ENCODE measurements around the gene KPNB1.

KPNB1 gene

DNA sequence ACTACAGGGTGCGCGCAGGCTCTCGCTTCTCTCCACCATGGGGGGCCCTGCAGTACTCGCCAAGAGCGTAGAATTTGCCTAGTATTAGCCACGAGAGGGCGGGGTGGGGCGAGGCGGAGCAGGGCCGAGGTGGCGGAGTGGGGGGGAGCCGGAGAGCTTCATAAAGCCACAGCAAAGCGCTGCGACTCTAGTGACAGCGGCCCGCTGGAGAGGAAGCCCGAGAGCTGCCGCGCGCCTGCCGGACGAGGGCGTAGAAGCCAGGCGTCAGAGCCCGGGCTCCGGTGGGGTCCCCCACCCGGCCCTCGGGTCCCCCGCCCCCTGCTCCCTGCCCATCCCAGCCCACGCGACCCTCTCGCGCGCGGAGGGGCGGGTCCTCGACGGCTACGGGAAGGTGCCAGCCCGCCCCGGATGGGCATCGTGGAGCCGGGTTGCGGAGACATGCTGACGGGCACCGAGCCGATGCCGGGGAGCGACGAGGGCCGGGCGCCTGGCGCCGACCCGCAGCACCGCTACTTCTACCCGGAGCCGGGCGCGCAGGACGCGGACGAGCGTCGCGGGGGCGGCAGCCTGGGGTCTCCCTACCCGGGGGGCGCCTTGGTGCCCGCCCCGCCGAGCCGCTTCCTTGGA is 83.4 kb downstream of the KPNB1 start, which contains the start of gene TBX21:
Gene TBX21 (plus strand): TSS at position 190 of the 627 bp plus-strand sequence. CDS start 219 bp downstream, at position 409.
- TF ChIP-seq, protein P1, sequence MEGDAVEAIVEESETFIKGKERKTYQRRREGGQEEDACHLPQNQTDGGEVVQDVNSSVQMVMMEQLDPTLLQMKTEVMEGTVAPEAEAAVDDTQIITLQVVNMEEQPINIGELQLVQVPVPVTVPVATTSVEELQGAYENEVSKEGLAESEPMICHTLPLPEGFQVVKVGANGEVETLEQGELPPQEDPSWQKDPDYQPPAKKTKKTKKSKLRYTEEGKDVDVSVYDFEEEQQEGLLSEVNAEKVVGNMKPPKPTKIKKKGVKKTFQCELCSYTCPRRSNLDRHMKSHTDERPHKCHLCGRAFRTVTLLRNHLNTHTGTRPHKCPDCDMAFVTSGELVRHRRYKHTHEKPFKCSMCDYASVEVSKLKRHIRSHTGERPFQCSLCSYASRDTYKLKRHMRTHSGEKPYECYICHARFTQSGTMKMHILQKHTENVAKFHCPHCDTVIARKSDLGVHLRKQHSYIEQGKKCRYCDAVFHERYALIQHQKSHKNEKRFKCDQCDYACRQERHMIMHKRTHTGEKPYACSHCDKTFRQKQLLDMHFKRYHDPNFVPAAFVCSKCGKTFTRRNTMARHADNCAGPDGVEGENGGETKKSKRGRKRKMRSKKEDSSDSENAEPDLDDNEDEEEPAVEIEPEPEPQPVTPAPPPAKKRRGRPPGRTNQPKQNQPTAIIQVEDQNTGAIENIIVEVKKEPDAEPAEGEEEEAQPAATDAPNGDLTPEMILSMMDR (IDR thresholded peaks at IDR 0.05; ENCODE audit: extremely low read depth, insufficient read depth, missing control alignments), result peak; percentile 52
- peak; percentile 89 for DNase-seq (ENCODE audit: low spot score)
- in situ Hi-C loops (cut with MboI; ENCODE audit: low pct_unique_long_range_greater_than_20kb, low sequenced_read_pairs, unreplicated experiment), result no loop called here

DNA sequence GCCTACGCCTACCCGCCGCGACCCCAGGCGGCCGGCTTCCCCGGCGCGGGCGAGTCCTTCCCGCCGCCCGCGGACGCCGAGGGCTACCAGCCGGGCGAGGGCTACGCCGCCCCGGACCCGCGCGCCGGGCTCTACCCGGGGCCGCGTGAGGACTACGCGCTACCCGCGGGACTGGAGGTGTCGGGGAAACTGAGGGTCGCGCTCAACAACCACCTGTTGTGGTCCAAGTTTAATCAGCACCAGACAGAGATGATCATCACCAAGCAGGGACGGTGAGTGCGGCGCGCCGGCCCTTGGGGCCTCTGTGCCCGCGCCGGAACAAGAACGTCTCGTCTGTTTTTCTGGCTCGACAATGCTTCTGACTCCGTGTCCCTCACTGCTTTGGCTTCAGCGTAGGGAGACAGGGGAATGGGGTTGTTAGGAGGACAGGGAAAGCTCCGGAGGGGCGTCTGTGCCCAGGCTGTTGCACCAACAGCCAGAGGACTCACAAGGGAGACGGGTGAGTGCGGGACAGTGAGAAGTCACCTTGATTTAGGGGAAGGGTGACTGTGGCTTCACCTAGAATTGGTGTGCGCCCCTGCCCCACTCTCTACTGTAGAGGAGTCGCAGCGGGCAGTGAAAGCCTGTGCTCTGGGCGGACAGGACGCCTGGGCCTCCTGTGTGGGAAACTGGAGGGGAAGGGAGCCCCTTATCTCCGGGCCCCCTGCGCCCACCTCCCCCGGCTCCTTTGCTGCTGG is 84.1 kb downstream of the KPNB1 start:
- in situ Hi-C loops (cut with MboI; ENCODE audit: low pct_unique_long_range_greater_than_20kb, low sequenced_read_pairs, unreplicated experiment), result no loop called here
- TF ChIP-seq, protein P1 (IDR thresholded peaks at IDR 0.05; ENCODE audit: extremely low read depth, insufficient read depth, missing control alignments), result no peak
- DNase-seq (ENCODE audit: low spot score), result no peak

DNA sequence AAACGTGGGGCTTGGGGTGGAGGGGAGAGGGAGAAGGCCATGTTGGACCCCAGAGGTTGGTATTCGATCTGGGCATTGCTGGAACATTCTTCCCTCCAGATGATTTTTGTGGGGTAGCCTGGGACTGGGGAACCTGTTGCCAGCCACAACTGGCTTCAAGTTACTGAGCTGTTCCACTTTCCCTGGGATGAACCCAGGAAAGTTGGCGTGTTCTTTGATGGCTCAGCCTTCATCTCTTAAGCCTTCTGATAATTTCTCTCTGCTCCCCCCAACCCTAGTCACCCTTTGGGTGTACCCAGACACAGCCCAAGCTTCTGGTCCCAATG is 85.4 kb downstream of the KPNB1 start:
- TF ChIP-seq, protein P1 (IDR thresholded peaks at IDR 0.05; ENCODE audit: extremely low read depth, insufficient read depth, missing control alignments), result no peak
- no peak for DNase-seq (ENCODE audit: low spot score)
- in situ Hi-C loops (cut with MboI; ENCODE audit: low pct_unique_long_range_greater_than_20kb, low sequenced_read_pairs, unreplicated experiment), result no loop called here

Data from GM13977 (cell line).